Esophagus squamous epithelium (tissue), 5 donors: ENCODE data around the gene ESRRA. TPM values are rescaled to one million over a fixed set of nuclear protein-coding genes. Genes with fewer than 3 reads are reported as not detected.
A peak's percentile ranks its signal among the peaks of the same experiment; 100 is the strongest.

Experiments
- DNase-seq: peaks from one replicate; lab custom pipeline; 2025; lab: John Stamatoyannopoulos, UW
- H3K27ac ChIP-seq, 4 donors: fragments of 200-600 bp; sonication (generic); one replicate each; pipeline ENCODE4 v1.5.1; 2016 to 2019; ENCODE audit warnings: mild to moderate bottlenecking in 1 of 4
- H3K27me3 ChIP-seq, 4 donors: fragments of 200-600 bp; sonication (generic); 1 replicate in 3 of 4; 2 replicates in 1 of 4; pipeline versions ENCODE4 v1.5.1 to v1.6.0; 2017 to 2021; ENCODE audit warnings: antibody characterized with exemption in 1 of 4
- H3K36me3 ChIP-seq, 3 donors: fragments of 200-600 bp; sonication (generic); one replicate each; pipeline ENCODE4 v1.5.1; 2016 to 2019
- H3K4me1 ChIP-seq, 3 donors: fragments of 200-600 bp; sonication (generic); one replicate each; pipeline ENCODE4 v1.5.1; 2017 to 2019
- H3K4me3 ChIP-seq, 4 donors: fragments of 200-600 bp; sonication (generic); 1 replicate in 3 of 4; 2 replicates in 1 of 4; pipeline ENCODE4 v1.5.1; 2016 to 2019; ENCODE audit warnings: mild to moderate bottlenecking in 2 of 4, moderate library complexity in 1 of 4
- H3K9me3 ChIP-seq, 3 donors: fragments of 200-600 bp; sonication (generic); one replicate each; pipeline ENCODE4 v1.5.1; 2016 to 2019
- CTCF ChIP-seq, 6 experiments: fragments of 450-650 bp in 4 of 6; fragments of 200-600 bp in 2 of 6; sonication (generic) in 2 of 6; IDR thresholded peaks; one replicate each; pipeline ENCODE4 v1.5.1; 2016 to 2019; ENCODE audit warnings: antibody characterized with exemption in 6 of 6, mild to moderate bottlenecking in 4 of 6, moderate library complexity in 4 of 6
- POLR2A ChIP-seq, 4 donors: fragments of 450-650 bp; IDR thresholded peaks; one replicate each; pipeline ENCODE4 v1.6.1; 2017; ENCODE audit warnings: antibody characterized with exemption in 4 of 4, mild to moderate bottlenecking in 4 of 4, moderate library complexity in 3 of 4
- WGBS, 2 donors: methylation state at CpG; one replicate each; pipeline ENCODE4 v1.1.5; 2018; 5-methylcytosine and 5-hydroxymethylcytosine counted together
- intact Hi-C: fragments of 100-400 bp; cut with DNase I; formaldehyde crosslinking; loops from one replicate; pipeline ENCODE4 v1.15.0; 2022
- total RNA-seq, 4 donors: library from RNA; depleted of rRNA; stranded (reverse); fragments of >200 nt; gene quantifications; one replicate each; pipeline ENCODE4 v1.1.0, GENCODE V29; 2016
- donor health status: DM: yes; HTN: yes; CAD: no.

The ESRRA gene
- total RNA-seq, 4 donors from 2014 or later = 81.9 to 131 (median 99.7) TPM

GRCh38 chr11:64331569-64332371 lies 26.4 kb downstream of the ESRRA start:
- no peaks in the 10 kb centered on the region for H3K9me3 ChIP-seq
- H3K4me3 ChIP-seq = peak overlapping the region in 1 of 4 donors; percentile 10
- peaks cover 20 to 66% (median 21%) of the 10 kb centered on the region in 3 donors for H3K4me1 ChIP-seq
- WGBS, 2 donors = 8 to 13% methylated on average over 11 to 12 of the region's 20 CpGs
- no peak for DNase-seq
- H3K27me3 ChIP-seq = no peaks in the 10 kb centered on the region
- no peaks in the 10 kb centered on the region for H3K36me3 ChIP-seq
- TF ChIP-seq POLR2A (IDR thresholded peaks at IDR 0.05) (no peak), CTCF (IDR thresholded peaks at IDR 0.05) (peak; percentile 42 to 95 (median 77))
- intact Hi-C loops = no loop called here
- H3K27ac ChIP-seq = peak overlapping the region; percentile 72 to 88 (median 86)

GRCh38 chr11:64333556-64333955 lies 28.2 kb downstream of the ESRRA start:
- no peaks in the 10 kb centered on the region for H3K27me3 ChIP-seq
- WGBS, 2 donors = 77% methylated on average over 3 to 7 of the region's 8 CpGs
- no peaks in the 10 kb centered on the region for H3K36me3 ChIP-seq
- no peak overlapping the region for H3K4me3 ChIP-seq
- intact Hi-C loops = no loop called here
- H3K9me3 ChIP-seq = no peaks in the 10 kb centered on the region
- DNase-seq = no peak
- peaks cover 20 to 71% (median 21%) of the 10 kb centered on the region in 3 donors for H3K4me1 ChIP-seq
- H3K27ac ChIP-seq = peak overlapping the region in 2 of 4 donors; percentile 81 to 88
- TF ChIP-seq CTCF (IDR thresholded peaks at IDR 0.05) (no peak), POLR2A (IDR thresholded peaks at IDR 0.05) (no peak)

- no peaks in the 10 kb centered on the region for H3K9me3 ChIP-seq
- H3K27me3 ChIP-seq = no peaks in the 10 kb centered on the region
- TF ChIP-seq CTCF (IDR thresholded peaks at IDR 0.05) = no peak
- TF ChIP-seq POLR2A (IDR thresholded peaks at IDR 0.05) = no peak
- peak overlapping the region; percentile 51 to 88 (median 76) for H3K27ac ChIP-seq
- H3K36me3 ChIP-seq = no peaks in the 10 kb centered on the region
- DNase-seq = no peak
- H3K4me1 ChIP-seq = peaks cover 12 to 74% (median 20%) of the 10 kb centered on the region in 3 donors
- intact Hi-C loops = no loop called here
- WGBS, 2 donors = 21 to 34% methylated on average over 12 to 13 of the region's 13 CpGs
- no peak overlapping the region for H3K4me3 ChIP-seq
These were observed 29.7 kb downstream of the ESRRA start for GRCh38 chr11:64334764-64335735.

- no peaks in the 10 kb centered on the region for H3K36me3 ChIP-seq
- H3K27me3 ChIP-seq = no peaks in the 10 kb centered on the region
- 52 to 69% methylated on average over 7 of the region's 8 CpGs for WGBS, 2 donors
- no peaks in the 10 kb centered on the region for H3K9me3 ChIP-seq
- H3K27ac ChIP-seq = peak overlapping the region in 3 of 4 donors; percentile 10 to 88 (median 57)
- no peak overlapping the region for H3K4me3 ChIP-seq
- no peak for TF ChIP-seq CTCF (IDR thresholded peaks at IDR 0.05)
- TF ChIP-seq POLR2A (IDR thresholded peaks at IDR 0.05) = no peak
- peaks cover 14 to 72% (median 17%) of the 10 kb centered on the region in 3 donors for H3K4me1 ChIP-seq
- no peak for DNase-seq
- intact Hi-C loops = no loop called here
These were observed 32.4 kb downstream of the ESRRA start for GRCh38 chr11:64337538-64338249.
